HK-2 (cell line): ENCODE data around the gene CRLF2.
"Not testable (repeated sequence)": the region's sequence is repeated elsewhere in the genome, so short reads cannot be mapped to it uniquely, and the experiment has no call there.

Experiments used
- DNase-seq: peaks from one replicate; pipeline ENCODE4 v3.0.0-alpha.2; 2018; ENCODE audit not compliant: unreplicated experiment

Gene CRLF2

DNA sequence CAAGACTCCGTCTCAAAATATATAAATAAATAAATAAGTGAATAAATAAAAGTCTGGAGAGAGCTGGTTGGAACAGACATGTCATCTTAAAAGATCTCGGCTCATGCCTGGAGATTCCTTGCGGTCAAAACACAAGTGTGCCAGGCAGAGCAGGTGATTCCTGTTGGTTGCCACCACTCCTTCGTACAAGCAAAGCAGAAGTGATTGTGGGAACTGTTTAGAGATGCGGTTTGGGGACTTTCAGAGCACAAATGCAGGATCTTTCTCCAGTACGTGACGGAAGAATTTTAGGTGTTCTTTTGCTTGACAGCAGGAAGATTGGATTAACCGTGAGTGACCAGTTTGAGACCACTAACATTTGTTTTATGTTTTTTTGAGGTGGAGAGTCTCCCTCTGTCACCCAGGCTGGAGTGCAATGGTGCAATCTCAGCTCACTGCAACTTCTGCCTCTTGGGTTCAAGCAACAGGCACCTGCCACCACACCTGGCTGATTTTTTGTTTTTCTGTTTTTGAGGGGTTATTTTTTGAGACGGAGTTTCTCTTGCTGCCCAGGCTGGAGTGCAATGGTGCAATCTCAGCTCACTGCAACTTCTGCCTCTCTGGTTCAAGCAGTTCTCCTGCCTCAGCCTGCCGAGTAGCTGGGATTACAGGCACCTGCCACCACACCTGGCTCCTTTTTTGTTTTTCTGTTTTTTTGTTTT is 2.8 kb upstream of the CRLF2 start:
- no peak for DNase-seq

DNA sequence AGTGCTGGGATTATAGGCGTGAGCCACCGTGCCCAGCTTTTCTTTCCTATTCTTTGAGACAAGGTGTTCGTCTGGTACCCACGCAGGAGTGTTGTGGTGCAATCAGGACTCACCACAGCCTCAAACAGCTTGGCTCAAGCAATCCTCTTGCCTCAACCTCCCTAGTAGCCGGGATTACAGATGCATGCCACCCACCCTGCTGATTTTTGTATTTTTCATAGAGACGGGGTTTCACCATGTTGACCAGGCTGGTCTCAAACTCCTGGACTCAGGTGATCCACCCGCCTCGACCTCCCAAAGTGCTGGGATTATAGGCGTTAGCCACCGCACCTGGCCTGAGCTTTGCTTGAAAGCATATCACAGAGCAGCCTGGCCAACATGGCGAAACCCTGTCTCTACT is 1.5 kb upstream of the CRLF2 start:
- no peak for DNase-seq

DNA sequence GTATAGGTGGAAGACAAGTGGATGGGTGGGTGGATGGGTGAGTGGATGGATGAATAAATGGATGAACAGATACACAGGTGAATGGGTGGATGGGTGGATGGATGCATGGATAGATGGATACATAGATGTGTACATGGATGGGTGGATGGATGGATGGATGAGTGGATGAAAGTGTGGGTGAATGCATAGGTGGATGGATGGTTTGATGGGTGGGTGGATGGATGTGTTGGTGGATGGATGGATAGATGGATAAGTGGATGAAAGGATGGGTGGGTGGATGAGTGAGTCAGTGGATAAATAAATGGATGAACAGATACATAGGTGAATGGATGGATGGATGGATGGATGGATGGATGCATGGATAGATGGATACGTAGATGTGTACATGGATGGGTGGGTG is 1.6 kb downstream of the CRLF2 start:
- DNase-seq = no peak

DNA sequence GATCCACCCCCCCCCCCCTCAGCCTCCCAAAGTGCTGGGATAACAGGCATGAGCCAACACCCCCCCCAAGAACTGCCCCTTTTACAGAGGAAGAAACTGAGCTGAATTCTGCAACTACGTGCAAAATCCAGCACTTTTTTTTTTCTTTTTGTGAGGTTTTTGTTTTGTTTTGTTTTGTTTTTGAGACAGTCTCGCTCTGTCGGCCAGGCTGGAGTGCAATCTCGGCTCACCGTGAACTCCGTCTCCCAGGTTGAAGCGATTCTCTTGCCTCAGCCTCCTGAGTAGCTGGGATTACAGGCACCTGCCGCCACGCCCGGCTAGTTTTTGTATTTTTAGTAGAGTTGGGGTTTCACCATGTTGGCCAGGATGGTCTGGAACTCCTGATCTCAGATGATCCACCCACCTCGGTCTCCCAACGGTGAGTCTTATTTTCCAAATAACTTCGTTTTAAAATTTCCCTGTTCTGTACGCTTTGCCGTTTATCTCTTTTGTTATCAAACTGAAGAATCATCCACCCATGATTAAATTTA is 4.9 kb downstream of the CRLF2 start:
- no peak for DNase-seq

DNA sequence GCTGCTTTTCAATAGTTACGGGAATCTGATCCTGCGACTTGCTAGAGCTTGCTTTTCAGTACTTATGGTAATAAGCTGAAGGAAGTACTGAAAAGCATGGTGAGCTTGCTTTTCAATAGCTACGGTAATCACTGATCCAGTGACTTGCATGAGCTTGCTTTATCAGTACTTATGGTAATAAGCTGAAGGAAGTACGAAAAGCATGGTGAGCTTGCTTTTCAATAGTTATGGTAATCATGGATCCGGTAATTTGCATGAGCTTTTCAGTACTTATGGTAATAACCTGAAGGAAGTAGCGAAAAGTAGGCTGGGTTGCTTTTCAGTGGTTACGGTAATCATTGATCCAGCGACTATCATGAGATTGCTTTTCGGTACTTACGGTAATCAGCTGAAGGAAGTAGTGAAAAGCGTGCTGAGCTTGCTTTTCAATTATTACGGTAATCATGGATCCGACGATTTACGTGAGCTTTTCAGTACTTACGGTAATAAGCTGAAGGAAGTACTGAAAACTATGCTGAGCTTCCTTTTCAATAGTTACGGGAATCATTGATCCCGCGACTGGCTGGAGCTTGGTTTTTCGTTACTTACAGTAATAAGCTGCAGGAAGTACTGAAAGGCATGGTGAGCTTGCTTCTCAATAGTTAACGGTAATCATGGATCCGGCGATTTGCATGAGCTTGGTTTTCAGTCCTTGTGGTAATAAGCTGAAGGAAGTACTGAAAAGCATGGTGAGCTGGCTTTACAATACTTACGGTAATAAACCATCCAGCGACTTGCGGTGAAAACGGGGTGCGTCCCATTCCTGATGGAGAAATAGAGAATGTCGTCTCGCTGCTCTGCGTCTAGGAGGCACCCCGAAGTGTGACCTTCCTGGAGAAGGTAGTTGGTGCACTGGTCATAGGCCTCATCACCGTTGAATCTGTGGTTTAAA is 6.5 kb downstream of the CRLF2 start:
- DNase-seq = no peak

DNA sequence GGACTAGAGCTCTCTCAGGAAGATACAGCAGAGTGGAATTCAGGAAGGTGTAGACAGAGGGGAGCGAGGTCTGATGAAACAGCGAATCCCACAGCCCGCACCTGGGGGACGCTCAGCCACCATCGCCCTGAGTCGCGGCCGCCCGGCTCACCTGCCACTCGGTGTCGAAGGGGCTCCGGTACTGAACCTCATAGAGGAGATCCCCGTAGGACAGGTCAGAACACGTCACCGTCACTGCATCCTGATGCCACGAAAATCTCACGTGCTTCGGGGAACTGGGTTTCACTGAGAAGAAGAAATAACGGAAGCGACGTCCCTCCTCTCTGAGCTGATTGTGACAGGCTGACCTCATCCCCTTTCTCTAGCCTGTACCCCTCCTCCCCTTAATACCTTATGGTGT is 10.2 kb downstream of the CRLF2 start:
- DNase-seq = no peak

DNA sequence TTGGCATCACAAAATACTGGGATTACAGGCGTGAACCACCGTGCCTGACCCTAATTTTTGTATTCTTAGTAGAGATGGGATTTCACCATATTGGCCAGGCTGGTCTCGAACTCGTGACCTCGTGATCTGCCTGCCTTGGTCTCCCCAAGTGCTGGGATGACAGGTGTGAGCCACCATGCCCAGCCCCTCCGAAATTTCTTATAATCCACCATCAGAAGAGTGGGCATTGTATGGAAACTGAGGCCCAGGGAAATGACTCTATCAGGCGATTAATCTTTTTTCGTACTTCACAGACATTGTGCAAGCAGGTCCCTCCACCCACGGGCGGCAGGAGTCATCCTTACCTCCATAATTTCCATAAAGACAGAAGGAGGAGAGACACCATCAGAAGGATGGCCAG is 16.0 kb downstream of the CRLF2 start:
- no peak for DNase-seq

DNA sequence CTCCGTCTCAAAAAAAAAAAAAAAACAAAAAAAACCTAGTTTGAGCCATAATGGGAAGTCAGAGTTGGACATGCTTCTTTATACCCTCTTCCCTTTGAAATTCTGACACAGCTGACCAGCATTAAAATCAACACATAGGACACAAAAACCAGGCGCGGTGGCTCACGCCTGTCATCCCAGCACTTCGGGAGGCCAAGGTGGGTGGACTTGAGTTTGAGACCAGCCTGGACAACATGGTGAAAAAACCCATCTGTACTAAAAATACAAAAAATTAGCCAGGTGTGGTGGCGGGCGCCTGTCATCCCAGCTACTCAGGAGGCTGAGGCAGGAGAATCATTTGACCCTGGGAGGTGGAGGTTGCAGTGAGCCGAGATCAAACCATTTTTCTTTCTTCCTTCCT is 20.3 kb downstream of the CRLF2 start:
- DNase-seq = not testable (repeated sequence)

DNA sequence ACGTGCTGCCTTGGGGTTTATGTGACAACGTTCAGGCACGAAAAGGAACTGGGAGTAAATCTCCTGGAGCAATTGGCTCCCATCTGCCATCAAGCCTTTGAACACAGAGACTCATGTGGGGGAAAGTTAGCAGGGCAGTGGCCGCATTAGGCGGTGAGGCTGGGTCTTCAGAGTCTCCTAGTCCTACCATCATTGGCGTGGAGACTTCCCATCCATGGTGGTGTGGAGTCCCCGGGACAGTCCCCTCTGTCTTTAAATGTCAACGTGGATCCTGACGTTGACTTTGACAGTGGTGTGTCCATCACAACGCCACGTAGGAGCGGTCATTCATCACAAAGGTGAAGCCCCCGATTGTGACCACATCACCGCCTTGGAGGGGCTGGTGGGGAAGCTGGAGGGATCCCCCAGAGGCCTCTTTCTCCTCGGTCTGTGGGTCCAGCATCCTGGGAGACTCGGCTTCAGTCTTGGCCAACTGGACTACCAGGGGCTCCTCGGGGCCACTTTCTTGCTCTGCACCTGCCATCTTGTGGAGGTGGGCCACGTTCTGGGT is 21.8 kb downstream of the CRLF2 start:
- DNase-seq = no peak

DNA sequence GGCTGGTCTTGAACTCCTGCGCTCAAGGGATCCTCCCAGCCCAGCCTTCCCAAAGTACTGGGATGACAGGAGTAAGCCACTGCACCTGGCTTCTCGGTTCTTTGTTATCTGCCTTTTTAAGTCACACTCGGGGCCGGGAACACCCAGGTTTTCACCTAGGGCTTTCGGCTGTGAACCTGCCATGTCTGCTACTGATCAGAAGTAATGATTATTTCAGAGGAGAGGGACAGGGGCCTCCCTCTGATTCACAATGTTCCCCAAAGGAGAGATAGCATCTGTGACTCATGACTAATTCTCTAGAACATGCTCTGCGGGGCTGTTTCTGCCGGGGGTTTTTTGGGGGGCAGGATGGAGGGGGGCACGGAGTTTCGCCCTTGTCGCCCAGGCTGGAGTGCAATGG is 26.9 kb downstream of the CRLF2 start:
- no peak for DNase-seq

DNA sequence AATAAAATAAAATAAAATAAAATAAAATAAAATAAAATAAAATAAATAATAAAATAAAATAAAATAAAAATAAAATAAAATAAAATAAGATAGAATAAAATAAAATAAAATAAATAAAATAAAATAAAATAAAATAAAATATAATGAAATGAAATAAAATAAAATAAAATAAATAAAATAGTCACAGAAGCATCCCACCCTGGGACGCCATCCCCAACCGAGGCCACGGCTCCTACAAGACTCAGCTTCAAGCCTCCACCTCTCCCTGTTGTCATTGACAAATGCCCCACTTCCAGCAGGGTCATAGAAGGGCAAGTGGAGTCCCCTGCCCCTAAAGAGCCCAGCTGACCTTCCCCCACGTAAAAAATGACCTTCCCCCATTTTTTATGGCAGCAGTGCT is 30.2 kb downstream of the CRLF2 start:
- DNase-seq = no peak

DNA sequence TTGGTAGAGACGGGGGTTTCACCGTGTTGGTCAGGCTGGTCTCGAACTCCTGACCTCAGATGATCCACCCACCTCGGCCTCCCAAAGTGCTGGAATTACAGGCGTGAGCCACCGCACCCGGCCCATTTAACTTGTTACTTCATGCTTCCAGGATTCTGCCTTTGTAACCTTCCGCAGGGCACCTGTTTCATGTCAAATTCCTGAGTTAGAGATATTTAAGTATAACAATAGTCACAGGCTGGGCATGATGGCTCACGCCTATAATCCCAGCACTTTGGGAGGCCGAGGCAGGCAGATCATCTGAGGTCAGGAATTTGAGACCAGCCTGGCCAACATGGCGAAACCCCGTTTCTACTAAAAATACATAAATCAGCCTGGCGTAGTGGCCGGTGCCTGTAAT is 30.8 kb downstream of the CRLF2 start:
- DNase-seq = not testable (repeated sequence)

DNA sequence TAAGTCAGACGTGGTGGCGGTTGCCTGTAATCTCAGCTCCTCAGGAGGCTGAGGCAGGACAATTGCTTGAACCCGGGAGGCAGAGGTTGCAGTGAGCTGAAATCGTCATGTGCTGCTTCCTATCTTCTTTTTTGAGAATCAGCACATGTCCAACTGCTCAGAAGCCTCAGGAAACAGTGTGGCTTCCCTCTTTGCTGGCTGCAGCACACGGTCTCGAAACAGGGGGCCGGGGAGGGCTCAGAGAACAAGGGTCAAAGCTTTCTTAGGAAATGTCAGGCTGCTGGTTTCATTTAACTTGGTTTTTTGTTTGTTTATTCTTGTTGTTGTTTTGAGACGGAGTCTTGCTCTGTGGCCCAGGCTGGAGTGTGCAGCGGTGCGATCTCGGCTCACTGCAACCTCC is 31.3 kb downstream of the CRLF2 start:
- no peak for DNase-seq

DNA sequence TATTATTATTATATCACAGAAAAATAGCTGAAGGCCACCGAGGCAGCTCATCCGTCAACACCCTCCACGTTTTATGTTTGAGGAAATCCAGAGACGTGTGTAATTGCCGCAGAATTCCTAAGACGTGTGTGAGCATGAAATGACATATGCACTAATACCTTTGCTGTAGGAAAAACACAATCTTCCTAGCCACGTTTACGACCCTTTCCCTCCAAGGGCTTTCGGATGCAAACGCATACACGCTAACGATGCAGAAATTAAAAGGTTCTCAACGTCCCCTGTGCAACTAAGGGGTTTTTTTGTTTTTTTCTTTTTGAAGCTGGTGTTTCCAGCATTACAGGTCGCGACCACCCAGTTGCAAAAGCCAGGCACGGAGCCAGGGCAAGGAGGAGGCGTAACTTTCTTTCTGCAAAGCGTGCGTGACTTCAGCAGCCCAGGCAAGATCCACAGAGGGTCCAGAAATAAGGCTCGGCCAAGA is 33.8 kb downstream of the CRLF2 start:
- no peak for DNase-seq

DNA sequence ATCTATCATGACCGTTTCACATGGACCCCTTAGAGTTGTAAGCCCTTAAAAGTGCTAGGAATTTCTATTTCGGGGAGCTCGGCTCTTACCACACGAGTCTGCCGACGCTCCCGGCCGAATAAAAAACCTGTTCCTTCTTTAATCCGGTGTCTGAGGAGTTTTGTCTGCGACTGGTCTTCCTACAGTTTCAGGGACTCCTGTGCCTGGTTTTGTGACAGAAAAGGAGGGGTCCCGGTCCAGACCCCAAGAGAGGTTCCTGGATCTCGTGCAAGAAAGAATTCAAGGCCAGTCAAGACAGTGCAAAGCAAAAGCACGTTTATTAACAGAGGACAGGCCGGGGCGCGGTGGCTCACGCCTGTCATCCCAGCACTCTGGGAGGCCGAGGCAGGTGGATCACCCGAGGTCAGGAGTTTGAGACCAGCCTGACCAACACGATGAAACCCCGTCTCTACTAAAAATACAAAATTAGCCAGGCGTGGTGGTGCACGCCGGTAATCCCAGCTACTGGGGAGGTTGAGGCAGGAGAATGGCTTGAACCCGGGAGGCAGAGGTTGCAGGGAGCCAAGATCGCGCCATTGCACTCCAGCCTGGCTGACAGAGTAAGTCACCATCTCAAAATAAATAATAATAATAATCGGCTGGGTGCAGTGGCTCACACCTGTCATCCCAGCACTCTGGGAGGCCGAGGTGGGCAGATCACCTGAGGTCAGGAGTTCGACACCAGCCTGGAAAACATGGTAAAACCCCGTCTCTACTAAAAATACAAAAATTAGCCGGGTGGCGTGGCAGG is 35.7 kb downstream of the CRLF2 start:
- DNase-seq = not testable (repeated sequence)

DNA sequence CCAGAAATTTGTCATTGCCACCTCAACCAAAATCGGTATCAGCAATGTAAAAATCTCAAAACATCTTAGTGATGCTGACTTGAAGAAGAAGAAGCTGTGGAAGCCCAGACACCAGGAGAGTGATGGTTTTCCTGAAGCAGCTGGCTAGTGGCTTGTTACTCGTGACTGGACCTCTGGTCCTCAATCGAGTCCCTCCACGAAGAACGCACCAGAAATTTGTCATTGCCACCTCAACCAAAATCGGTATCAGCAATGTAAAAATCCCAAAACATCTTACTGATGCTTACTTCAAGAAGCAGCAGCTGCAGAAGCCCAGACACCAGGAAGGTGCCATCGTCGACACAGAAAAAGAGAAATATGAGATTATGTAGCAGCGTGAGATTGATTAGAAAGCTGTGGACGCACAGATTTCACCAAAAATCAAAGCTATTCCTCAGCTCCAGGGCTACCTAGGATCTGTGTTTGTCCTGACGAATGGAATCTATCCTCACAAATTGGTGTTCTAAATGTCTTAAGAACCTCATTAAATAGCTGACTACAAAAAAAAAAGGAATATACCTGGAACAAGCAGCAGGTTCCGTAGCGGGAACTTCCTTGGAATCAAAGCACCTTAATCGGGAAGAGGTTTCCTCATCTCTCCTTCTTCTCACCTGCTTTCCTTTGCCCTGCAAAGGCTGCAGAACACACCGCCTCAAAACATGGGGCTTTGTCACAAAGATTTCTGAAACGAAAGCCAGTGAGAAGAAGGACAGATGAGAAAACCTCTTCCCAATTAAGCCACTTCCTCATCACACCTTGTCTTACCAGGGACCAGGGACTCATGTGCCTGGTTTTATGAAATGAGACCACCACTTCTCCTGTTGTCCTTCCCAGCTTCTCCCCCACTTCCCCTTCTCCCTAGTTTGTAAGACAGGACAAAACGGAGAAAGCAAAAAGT is 37.6 kb downstream of the CRLF2 start:
- DNase-seq = not testable (repeated sequence)

DNA sequence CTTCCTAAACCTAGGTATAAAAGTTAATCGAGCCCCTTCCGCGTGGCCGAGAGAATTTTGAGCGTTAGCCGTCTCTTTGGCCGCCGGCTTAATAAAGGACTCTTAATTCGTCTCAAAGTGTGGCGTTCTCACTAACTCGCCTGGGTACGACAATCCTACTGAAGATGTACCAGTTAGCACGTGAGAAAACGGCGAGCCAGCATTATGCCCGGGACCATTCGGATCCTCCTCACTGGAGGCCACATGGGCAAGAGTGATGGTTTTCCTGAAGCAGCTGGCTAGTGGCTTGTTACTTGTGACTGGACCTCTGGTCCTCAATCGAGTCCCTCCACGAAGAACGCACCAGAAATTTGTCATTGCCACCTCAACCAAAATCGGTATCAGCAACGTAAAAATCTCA is 39.0 kb downstream of the CRLF2 start:
- not testable (repeated sequence) for DNase-seq

DNA sequence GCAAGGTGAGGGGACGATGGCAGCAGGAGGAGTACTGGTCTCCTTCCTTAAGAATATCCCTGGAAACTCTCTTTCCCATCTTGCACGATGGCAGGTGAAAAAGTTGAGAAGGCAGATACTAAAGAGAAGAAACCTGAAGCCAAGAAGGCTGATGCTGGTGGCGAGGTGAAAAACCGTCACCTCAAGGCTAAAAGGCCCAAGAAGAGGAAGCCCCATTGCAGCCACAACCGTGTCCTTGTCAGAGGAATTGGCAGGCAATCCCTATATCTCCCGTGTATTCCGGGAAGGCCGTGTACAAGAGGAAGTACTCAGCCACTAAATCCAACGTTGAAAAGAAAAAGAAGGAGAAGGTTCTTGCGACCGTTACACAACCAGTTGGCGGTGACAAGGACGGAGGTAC is 40.0 kb downstream of the CRLF2 start:
- DNase-seq = no peak

DNA sequence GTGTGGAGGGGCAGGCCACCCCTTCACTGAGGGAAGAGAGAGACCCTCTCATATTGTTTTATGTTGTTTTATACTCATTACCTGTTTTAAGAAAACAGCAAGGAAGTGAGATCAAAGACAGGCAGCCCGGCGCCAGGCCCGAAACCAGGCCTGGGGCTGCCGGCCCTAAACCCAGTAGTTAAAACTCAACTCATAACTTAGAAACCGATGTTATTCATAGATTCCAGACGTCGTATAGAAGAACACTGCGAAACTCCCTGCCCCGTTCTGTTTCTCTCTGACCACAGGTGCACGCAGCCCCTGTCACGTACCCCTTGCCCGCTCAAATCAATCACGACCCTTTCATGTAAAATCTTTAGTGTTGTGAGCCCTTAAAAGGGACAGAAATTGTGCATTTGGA is 40.5 kb downstream of the CRLF2 start:
- DNase-seq = not testable (repeated sequence)

DNA sequence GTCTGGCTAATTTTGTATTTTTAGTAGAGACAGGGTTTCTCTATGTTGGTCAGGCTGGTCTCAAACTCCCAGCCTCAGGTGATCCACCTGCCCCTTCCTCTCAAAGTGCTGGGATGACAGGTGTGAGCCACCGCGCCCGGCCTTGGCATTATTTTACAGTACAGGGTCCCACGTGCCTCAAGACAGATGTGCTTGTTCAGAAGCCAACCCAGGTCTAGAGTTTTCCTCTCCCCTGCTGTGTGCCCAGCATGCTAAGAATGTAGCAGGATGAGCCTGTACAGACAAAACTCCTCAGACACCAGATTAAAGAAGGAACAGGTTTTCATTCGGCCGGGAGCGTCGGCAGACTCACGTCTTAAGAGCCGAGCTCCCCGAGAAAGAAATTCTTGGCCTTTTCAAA is 42.2 kb downstream of the CRLF2 start:
- DNase-seq = no peak

DNA sequence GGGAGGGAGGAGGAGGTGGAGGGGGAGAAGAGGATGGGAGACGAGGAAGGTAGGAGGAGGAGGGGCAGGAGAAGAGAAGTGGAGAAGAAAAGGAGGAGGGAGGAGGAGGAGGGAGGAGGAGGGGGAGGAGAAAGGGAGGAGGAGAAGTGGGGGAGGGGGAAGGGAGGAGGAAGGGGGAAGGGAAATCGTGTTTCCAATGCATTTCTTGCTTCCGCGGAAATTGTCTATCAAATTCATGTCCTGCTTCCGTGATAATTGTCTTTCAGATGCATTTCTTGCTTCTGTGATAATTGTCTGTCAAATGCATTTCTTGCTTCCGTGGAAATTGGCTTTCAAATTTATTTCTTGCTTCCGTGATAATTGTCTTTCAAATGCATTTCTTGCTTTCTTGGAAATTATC is 43.3 kb downstream of the CRLF2 start:
- no peak for DNase-seq
